Heart left ventricle (tissue), 13 donors: Measurements from ENCODE around the gene SDC4.

Experiments
- POLR2A ChIP-seq, 2 donors: fragments of 450-650 bp; IDR thresholded peaks; one replicate each; pipeline ENCODE4 v1.6.1; 2017; ENCODE audit warnings: antibody characterized with exemption in 2 of 2, mild to moderate bottlenecking in 2 of 2, moderate library complexity in 2 of 2
- TF ChIP-seq, protein P1 (sequence below), 12 donors: fragments of 200-600 bp; sonication (generic) in 4 of 12; IDR thresholded peaks; one replicate each; pipeline versions ENCODE4 v1.5.0 to v1.8.0; 2018 to 2022; ENCODE audit warnings: antibody characterized with exemption in 12 of 12, mild to moderate bottlenecking in 5 of 12
- donor health status: ischemic (EF 13 %, LVEDD 7.1; RV severe dilation, severe dysfunction).
- donor health status: DM: no; HTN: yes; CAD: no.
- donor health status: DM: no; HTN: no; CAD: no.
- donor health status: ischemic (EF 25% LVEDD 6.9; RV normal size, moderate dysfunction).
- donor health status: ischemic (EF 25% LVEDD 5.7; RV mildly dilated, moderate dysfunction).
- donor health status: ischemic (EF 35%, LVEDD 5.7; RV mildly dilated, moderate dysfunction).
- donor health status: nonischemic (EF 11% LVEDD 7.7; RV severe dilation, severe dysfunction).
- donor health status: DM: yes; HTN: yes; CAD: no.
- donor health status: PGD.
- donor health status: ischemic (EF 29% LVEDD 5.4; RV normal size, mild dysfunction).
- donor health status: nonischemic (EF 23%, LVEDD 6.1; RV moderate dilation, normal function).

DNA sequence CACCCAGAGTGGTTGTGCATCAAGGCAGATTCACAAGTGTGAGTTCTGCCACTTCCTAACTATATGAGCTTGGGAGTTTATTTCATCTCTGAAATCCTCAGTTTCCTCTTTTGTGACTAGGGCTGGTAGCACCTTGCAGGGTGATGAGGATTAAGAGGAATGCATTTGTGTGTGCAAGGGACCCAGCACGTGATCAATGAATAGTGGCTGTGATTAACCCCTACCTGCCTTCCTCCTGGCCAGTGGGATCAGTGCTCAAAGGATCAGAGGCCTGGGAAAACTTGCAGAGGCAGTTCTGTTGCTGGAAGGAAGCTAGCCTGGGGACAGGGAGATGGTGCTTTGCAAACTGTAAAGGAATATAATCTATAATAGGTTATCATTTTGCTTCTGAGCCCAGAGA, 7.3 kb downstream of the SDC4 start:
- TF ChIP-seq, protein P1, sequence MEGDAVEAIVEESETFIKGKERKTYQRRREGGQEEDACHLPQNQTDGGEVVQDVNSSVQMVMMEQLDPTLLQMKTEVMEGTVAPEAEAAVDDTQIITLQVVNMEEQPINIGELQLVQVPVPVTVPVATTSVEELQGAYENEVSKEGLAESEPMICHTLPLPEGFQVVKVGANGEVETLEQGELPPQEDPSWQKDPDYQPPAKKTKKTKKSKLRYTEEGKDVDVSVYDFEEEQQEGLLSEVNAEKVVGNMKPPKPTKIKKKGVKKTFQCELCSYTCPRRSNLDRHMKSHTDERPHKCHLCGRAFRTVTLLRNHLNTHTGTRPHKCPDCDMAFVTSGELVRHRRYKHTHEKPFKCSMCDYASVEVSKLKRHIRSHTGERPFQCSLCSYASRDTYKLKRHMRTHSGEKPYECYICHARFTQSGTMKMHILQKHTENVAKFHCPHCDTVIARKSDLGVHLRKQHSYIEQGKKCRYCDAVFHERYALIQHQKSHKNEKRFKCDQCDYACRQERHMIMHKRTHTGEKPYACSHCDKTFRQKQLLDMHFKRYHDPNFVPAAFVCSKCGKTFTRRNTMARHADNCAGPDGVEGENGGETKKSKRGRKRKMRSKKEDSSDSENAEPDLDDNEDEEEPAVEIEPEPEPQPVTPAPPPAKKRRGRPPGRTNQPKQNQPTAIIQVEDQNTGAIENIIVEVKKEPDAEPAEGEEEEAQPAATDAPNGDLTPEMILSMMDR (IDR thresholded peaks at IDR 0.05), result no peak
- TF ChIP-seq POLR2A (IDR thresholded peaks at IDR 0.05), result no peak
